Measurements from ENCODE around the gene HILPDA.

DNA sequence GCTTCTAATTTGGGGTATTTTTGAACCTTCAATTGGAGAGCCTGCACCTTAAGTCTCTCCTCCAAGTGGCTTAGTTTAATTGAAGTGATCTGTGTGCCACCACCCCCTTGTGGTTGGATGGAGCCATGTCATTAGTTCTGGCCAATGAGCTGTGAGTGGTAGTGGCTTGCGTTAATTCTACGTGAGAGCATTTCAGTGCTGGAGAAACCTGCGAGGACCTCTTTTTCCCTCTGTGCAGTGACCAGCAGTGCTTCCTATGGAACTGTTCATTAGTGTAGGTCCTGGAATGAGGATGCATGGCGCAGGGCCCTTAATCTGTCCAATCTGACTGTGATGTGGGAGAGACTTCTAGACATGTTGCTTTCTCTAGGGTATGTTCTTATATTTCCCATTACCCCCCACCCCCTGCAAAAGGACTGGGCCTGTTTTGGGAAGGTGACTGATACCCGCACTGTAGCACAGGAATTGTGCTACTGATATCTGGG lies 3.8 kb downstream of the HILPDA start:
- no peak for TF ChIP-seq EZH2 (IDR thresholded peaks at IDR 0.05)
- no peak; the same call in 1 of the 2 replicates for TF ChIP-seq POLR2AphosphoS5 (IDR thresholded peaks at IDR 0.05; ENCODE audit: borderline replicate concordance, low read depth, low read length)
